Neuronal stem cell (in vitro differentiated cells): Measurements from ENCODE around the gene CCM2.

ENCODE experiments used
- DNase-seq: peaks from one replicate; pipeline ENCODE4 v3.0.0-alpha.2; 2013; ENCODE audit warnings: low spot score
- H2AFZ ChIP-seq: one replicate; pipeline ENCODE4 v1.6.1; 2013; ENCODE audit warnings: mild to moderate bottlenecking, low read length, inconsistent platforms
- H2AK5ac ChIP-seq: 2 replicates; pipeline ENCODE4 v1.6.1; 2013; ENCODE audit warnings: low read depth, mild to moderate bottlenecking, inconsistent platforms, low read length, moderate library complexity, mixed read lengths
- H2BK120ac ChIP-seq: 2 replicates; pipeline ENCODE4 v1.6.1; 2013; ENCODE audit warnings: low read depth, mild to moderate bottlenecking, inconsistent platforms, low read length, moderate library complexity, mixed read lengths
- H2BK12ac ChIP-seq: one replicate; pipeline ENCODE4 v1.6.1; 2013; ENCODE audit warnings: low read length, inconsistent platforms
- H2BK15ac ChIP-seq: 2 replicates; pipeline ENCODE4 v1.6.1; 2013; ENCODE audit warnings: mild to moderate bottlenecking, low read length, inconsistent platforms, mixed read lengths
- H2BK5ac ChIP-seq: one replicate; pipeline ENCODE4 v1.6.1; 2013; ENCODE audit warnings: inconsistent platforms, mild to moderate bottlenecking, low read length, moderate library complexity
- H3K14ac ChIP-seq: one replicate; pipeline ENCODE4 v1.6.1; 2013; ENCODE audit warnings: low read length, inconsistent platforms
- H3K18ac ChIP-seq: 2 replicates; pipeline ENCODE4 v1.6.1; 2013; ENCODE audit warnings: low read length, inconsistent platforms
- H3K23ac ChIP-seq: 2 replicates; pipeline ENCODE4 v1.6.1; 2013; ENCODE audit warnings: low read depth, mild to moderate bottlenecking, mixed read lengths, low read length, inconsistent platforms; ENCODE audit not compliant: poor library complexity
- H3K27ac ChIP-seq: replicated peaks from 3 replicates; pipeline ENCODE4 v1.5.1; 2013; ENCODE audit warnings: low read length, inconsistent platforms
- H3K27me3 ChIP-seq, 3 experiments: 2 replicates each; pipeline ENCODE4 v1.6.1; 2013; ENCODE audit warnings: low read length in 3 of 3, mild to moderate bottlenecking in 2 of 3, inconsistent platforms in 1 of 3, low read depth in 1 of 3, mixed read lengths in 1 of 3, moderate library complexity in 1 of 3; ENCODE audit not compliant: control insufficient read depth in 3 of 3, insufficient read depth in 3 of 3
- H3K36me3 ChIP-seq, 2 donors: replicated peaks in 1 of 2; 2 replicates each; pipeline ENCODE4 v1.6.1; 2013; ENCODE audit warnings: low read length in 2 of 2; ENCODE audit not compliant: control insufficient read depth in 2 of 2, insufficient read depth in 2 of 2
- H3K4ac ChIP-seq: 2 replicates; pipeline ENCODE4 v1.6.1; 2013; ENCODE audit warnings: inconsistent platforms, mild to moderate bottlenecking, low read length, moderate library complexity
- H3K4me1 ChIP-seq, 2 donors: 1 replicate in 1 of 2; 2 replicates in 1 of 2; pipeline ENCODE4 v1.6.1; 2013; ENCODE audit warnings: low read length in 2 of 2, low read depth in 1 of 2; ENCODE audit not compliant: control insufficient read depth in 2 of 2, insufficient read depth in 1 of 2
- H3K4me2 ChIP-seq: one replicate; pipeline ENCODE4 v1.6.1; 2013; ENCODE audit warnings: mild to moderate bottlenecking, low read length, inconsistent platforms; ENCODE audit not compliant: insufficient read depth, poor library complexity, severe bottlenecking
- H3K4me3 ChIP-seq, 2 donors: 2 replicates each; pipeline ENCODE4 v1.5.1; 2013; ENCODE audit warnings: low read length in 2 of 2, mild to moderate bottlenecking in 2 of 2, inconsistent platforms in 1 of 2, moderate library complexity in 1 of 2
- H3K79me1 ChIP-seq: one replicate; pipeline ENCODE4 v1.6.1; 2013; ENCODE audit warnings: low read depth, mild to moderate bottlenecking, inconsistent platforms, low read length, moderate library complexity
- H3K9ac ChIP-seq: one replicate; pipeline ENCODE4 v1.6.1; 2013; ENCODE audit warnings: mild to moderate bottlenecking, low read depth, low read length, inconsistent platforms; ENCODE audit not compliant: poor library complexity
- H3K9me3 ChIP-seq, 2 donors: replicated peaks in 1 of 2; 2 replicates each; pipeline versions ENCODE3 to v1.6.1; 2013; ENCODE audit warnings: low read length in 2 of 2, mild to moderate bottlenecking in 2 of 2, inconsistent platforms in 1 of 2, low read depth in 1 of 2, mixed read lengths in 1 of 2, moderate library complexity in 1 of 2; ENCODE audit not compliant: control insufficient read depth in 2 of 2, insufficient read depth in 1 of 2
- H4K8ac ChIP-seq: one replicate; pipeline ENCODE4 v1.6.1; 2013; ENCODE audit warnings: low read depth, mild to moderate bottlenecking, inconsistent platforms, low read length, moderate library complexity
- H4K91ac ChIP-seq: one replicate; pipeline ENCODE4 v1.6.1; 2013; ENCODE audit warnings: low read length, low read depth, mild to moderate bottlenecking, inconsistent platforms; ENCODE audit not compliant: poor library complexity
- WGBS, 2 donors: extraction: QIAGEN DNeasy Blood & Tissue Kit; methylation state at CpG; one replicate each; pipeline ENCODE4 v1.1.7; 2013; ENCODE audit warnings: missing lambda C conversion rate in 2 of 2, mixed read lengths in 1 of 2; ENCODE audit not compliant: insufficient read length in 2 of 2, insufficient replicate concordance in 1 of 2; ENCODE audit errors: extremely low coverage in 2 of 2; 5-methylcytosine and 5-hydroxymethylcytosine counted together

CCM2 gene

DNA sequence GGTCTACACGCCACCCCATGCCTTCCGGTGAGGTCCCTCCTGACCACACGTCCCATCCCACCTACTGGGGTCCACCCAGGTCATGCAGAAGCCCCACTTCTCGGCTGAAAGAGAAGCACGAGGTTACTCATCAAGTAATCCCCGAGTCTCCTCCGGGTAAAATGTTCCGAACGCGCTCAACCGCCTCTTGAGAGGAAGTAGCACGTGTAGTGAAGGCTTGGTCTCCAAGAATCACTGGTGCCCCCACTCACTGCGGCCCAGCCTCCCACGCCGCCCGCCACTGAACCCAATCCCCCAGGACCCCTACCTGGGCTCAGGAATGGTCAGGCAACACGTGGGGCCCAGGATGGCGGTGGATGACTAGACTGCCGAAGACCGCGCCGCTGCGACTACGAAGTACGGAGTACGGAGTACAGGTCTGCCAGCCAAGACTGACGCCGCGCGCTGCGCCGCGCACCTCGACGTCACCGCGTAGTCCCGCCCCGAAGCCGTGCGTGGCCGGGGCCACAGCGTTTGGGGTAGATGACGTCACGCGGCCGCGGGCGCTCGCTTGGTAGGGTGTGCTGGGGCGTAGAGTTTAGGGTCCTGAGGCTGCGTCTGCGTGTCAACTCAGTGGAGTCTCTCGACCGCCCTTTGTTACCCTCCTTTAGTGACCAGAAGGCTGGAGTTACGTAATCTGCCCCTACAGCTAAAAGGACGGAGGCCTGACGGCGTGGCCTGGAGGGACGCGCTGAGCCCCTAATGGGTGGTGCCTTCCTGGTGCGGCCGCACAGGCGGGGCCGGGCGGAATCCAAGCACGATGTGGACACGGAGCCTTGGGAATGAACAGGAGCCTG, 13.6 kb upstream of the CCM2 start:
- H2AK5ac ChIP-seq = peak overlapping the region; percentile 91
- H3K9ac ChIP-seq = peak overlapping the region; percentile 96
- H2AFZ ChIP-seq = peak overlapping the region; percentile 91
- peak overlapping the region; percentile 98 for H4K8ac ChIP-seq
- no peaks in the 10 kb centered on the region for H3K79me1 ChIP-seq
- no peak overlapping the region for H2BK120ac ChIP-seq
- H3K18ac ChIP-seq = peak overlapping the region; percentile 95
- H3K4me2 ChIP-seq = peak overlapping the region; percentile 83
- H3K4me1 ChIP-seq = peaks cover 0 to 8% of the 10 kb centered on the region in 2 donors
- no CpG with 5 or more reads among the region's 68 CpGs for WGBS, 2 donors
- H3K23ac ChIP-seq = peak overlapping the region; percentile 97
- H3K27me3 ChIP-seq = no peaks in the 10 kb centered on the region
- peak overlapping the region; percentile 76 for H2BK5ac ChIP-seq
- H4K91ac ChIP-seq = peak overlapping the region; percentile 14
- peaks cover 0 to 2% of the 10 kb centered on the region in 2 donors for H3K9me3 ChIP-seq
- peak overlapping the region; percentile 47 to 83 for H3K4me3 ChIP-seq
- H3K27ac ChIP-seq = peak overlapping the region; percentile 91
- peak; percentile 91 for DNase-seq
- H2BK12ac ChIP-seq = no peak overlapping the region
- H2BK15ac ChIP-seq = no peak overlapping the region
- H3K14ac ChIP-seq = peak overlapping the region; percentile 1
- H3K36me3 ChIP-seq = peaks cover 27 to 32% of the 10 kb centered on the region in 2 donors
- no peak overlapping the region for H3K4ac ChIP-seq

DNA sequence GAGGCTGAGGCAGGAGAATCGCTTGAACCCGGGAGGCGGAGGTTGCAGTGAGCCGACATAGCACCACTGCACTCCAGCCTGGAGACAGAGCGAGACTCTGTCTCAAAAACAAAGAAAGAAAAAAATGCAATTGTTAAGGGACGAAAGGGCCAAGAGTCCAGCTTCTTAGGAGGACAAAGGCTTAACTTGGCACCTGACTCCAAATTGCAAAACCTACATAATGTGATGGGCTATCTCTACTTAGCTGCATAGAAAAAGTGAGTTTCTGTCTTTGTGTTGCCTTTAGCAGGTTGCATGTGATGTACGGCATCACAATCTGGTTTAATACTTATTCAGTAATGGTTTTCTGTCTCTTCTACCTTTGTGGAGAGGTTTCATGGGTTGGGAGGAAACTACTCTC, 12.5 kb upstream of the CCM2 start:
- H3K36me3 ChIP-seq = peaks cover 26 to 28% of the 10 kb centered on the region in 2 donors
- no peak overlapping the region for H2BK15ac ChIP-seq
- no peak overlapping the region for H3K4me3 ChIP-seq
- peaks cover 0 to 8% of the 10 kb centered on the region in 2 donors for H3K4me1 ChIP-seq
- WGBS, 2 donors = no CpG with 5 or more reads among the region's 7 CpGs
- H2BK120ac ChIP-seq = no peak overlapping the region
- no peaks in the 10 kb centered on the region for H3K27me3 ChIP-seq
- H2BK12ac ChIP-seq = no peak overlapping the region
- H3K9ac ChIP-seq = no peak overlapping the region
- H3K23ac ChIP-seq = no peak overlapping the region
- no peaks in the 10 kb centered on the region for H3K79me1 ChIP-seq
- no peak overlapping the region for H3K27ac ChIP-seq
- no peak overlapping the region for H3K4ac ChIP-seq
- H4K91ac ChIP-seq = no peak overlapping the region
- no peak overlapping the region for H3K4me2 ChIP-seq
- H2BK5ac ChIP-seq = no peak overlapping the region
- no peak overlapping the region for H2AFZ ChIP-seq
- H4K8ac ChIP-seq = no peak overlapping the region
- H3K18ac ChIP-seq = no peak overlapping the region
- DNase-seq = no peak
- no peak overlapping the region for H2AK5ac ChIP-seq
- H3K9me3 ChIP-seq = peaks cover 0 to 2% of the 10 kb centered on the region in 2 donors
- no peak overlapping the region for H3K14ac ChIP-seq

DNA sequence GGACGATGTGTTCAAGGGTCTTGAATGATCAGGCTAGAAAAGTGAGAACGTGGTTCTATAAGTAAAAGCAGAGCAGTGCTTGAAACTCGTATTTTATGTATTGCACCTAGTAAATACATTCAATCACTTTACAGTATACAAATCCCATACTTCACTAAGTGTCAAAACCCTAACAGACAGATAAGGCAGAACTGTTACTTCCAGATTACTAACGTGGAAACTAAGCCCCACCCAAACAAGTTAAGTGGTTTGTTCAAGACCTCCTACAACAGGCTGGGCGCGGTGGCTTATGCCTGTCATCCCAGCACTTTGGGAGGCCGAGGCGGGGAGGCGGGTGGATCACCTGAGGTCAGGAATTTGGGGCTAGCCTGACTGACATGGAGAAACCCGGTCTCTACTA, 12.0 kb upstream of the CCM2 start:
- Histone ChIP-seq H4K91ac (no peak overlapping the region), H3K18ac (no peak overlapping the region), H3K9ac (no peak overlapping the region), H3K4ac (no peak overlapping the region), H3K4me2 (no peak overlapping the region), H2BK12ac (no peak overlapping the region), H3K79me1 (no peaks in the 10 kb centered on the region), H3K27ac (no peak overlapping the region), H4K8ac (no peak overlapping the region), H3K4me1 (peaks cover 0 to 8% of the 10 kb centered on the region in 2 donors), H3K27me3 (no peaks in the 10 kb centered on the region), H2AFZ (no peak overlapping the region), H3K14ac (no peak overlapping the region), H3K4me3 (no peak overlapping the region), H3K9me3 (peaks cover 0 to 2% of the 10 kb centered on the region in 2 donors), H3K23ac (no peak overlapping the region), H2AK5ac (no peak overlapping the region), H2BK5ac (no peak overlapping the region), H2BK15ac (no peak overlapping the region), H3K36me3 (peaks cover 22 to 23% of the 10 kb centered on the region in 2 donors), H2BK120ac (no peak overlapping the region)
- WGBS, 2 donors = no CpG with 5 or more reads among the region's 10 CpGs
- DNase-seq = no peak

DNA sequence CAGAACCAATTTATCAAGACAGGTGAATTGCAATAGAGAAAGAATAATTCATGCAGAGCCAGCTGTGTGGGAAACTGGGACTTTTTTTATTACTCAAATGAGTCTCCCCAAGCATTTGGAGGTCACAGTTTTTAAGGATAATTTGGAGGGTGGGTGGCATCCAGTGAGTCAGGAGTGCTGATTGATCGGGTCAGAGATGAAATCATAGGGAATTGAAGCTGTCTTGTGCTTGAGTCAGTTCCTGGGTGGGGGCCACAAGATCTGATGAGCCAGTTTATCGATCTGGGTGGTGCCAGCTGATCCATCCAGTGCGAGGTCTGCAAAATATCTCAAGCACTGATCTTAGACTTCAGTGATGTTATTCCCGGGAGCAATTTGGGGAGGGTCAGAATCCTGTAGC, 11.3 kb upstream of the CCM2 start:
- H3K9me3 ChIP-seq = peaks cover 0 to 2% of the 10 kb centered on the region in 2 donors
- H2AFZ ChIP-seq = no peak overlapping the region
- H3K4me1 ChIP-seq = peaks cover 0 to 8% of the 10 kb centered on the region in 2 donors
- no peak overlapping the region for H2BK12ac ChIP-seq
- no peak overlapping the region for H3K27ac ChIP-seq
- H3K79me1 ChIP-seq = no peaks in the 10 kb centered on the region
- H2BK15ac ChIP-seq = no peak overlapping the region
- no peak overlapping the region for H3K23ac ChIP-seq
- H2BK120ac ChIP-seq = no peak overlapping the region
- no peaks in the 10 kb centered on the region for H3K27me3 ChIP-seq
- H3K36me3 ChIP-seq = peaks cover 15 to 16% of the 10 kb centered on the region in 2 donors
- H3K4ac ChIP-seq = no peak overlapping the region
- no peak overlapping the region for H3K4me2 ChIP-seq
- no peak overlapping the region for H2BK5ac ChIP-seq
- H3K4me3 ChIP-seq = no peak overlapping the region
- no peak overlapping the region for H3K18ac ChIP-seq
- WGBS, 2 donors = no CpG with 5 or more reads among the region's 4 CpGs
- DNase-seq = no peak
- no peak overlapping the region for H2AK5ac ChIP-seq
- no peak overlapping the region for H3K14ac ChIP-seq
- no peak overlapping the region for H4K91ac ChIP-seq
- no peak overlapping the region for H4K8ac ChIP-seq
- no peak overlapping the region for H3K9ac ChIP-seq
